ENCODE measurements around the gene PTPN1. TPM values are rescaled to one million over a fixed set of nuclear protein-coding genes. Genes with fewer than 3 reads are reported as not detected.
A peak's percentile ranks its signal among the peaks of the same experiment; 100 is the strongest.

Gene PTPN1
- total and polyA plus RNA-seq, 2 donors (not counting 3 experiments of a cell fraction or from before 2014, with no cell fraction given) = 41.1 to 64.3 TPM

DNA sequence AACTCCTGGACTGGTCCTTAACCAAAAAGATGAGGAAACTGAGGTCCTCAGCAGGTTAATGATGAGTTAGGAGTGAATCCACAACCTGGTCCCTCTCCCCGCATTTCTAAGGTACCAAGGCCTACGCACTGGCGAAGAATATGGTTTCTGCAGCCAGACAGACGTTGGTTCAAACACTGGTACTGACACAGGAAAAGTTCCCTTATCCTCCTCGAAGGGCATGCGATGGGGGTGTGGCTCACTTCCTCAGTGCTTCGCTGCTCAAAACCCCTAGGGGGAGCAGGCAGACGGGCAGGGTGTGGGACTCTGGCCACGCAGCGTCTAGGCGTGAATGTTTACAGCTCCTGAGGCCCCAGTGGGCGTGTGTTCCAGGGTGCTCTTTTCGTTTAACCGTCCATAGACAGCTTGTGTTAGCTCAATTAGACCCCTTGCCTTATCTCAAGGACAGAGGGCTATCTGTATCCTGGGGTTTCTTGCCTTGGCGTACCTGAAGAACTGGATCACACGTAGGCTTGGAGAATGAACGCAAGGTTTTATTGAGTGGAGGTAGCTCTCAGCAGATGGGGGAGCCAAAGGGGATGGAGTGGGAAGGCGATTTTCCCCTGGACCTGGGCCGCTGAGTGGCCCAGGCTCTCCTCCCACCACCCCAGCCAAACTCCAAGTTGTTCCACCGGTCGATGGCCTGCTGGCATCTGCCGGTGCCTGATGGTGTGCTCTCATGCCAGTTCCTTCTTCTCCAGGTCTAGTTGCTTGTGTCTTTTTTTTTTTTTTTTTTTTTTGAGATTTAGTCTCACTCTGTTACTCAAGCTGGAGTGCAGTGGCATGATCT is 31.8 kb upstream of the PTPN1 start:
- H3K27me3 ChIP-seq (ENCODE audit: control insufficient read depth in 2 of 2, insufficient read depth in 2 of 2, low read length in 2 of 2) = no peaks in the 10 kb centered on the region

More for the DNA sequence above, 31.8 kb upstream of the PTPN1 start:
- DNase-seq (ENCODE audit: low read depth, low spot score) (no peak), FAIRE-seq (peak; percentile 26)
- ChIA-PET POLR2A (no interaction called here), CTCF (interaction anchor here (0.6 to 1.7 kb wide), 17 partner anchors 9 to 358 kb away, joined by 3 to 5 read pairs (median 4); no protein-coding TSS in a partner anchor)
- intact Hi-C loops (cut with micrococcal nuclease) (loop anchor here (1.0 kb wide), 1 partner anchor 98 kb away; no protein-coding TSS in a partner anchor), dilution Hi-C loops (cut with MboI; ENCODE audit: extremely low pct_ligation_motif_present, low sequenced_read_pairs) (no loop called here)
- no peaks in the 10 kb centered on the region for H4K20me1 ChIP-seq (replicated peaks; ENCODE audit: control insufficient read depth, extremely low read depth, insufficient read depth, low read length)
- H3K4me1 ChIP-seq (ENCODE audit: control insufficient read depth, extremely low read depth, insufficient read depth, low read length) = peaks cover 15% of the 10 kb centered on the region
- peak; percentile 57 to 66 for TF ChIP-seq CTCF (IDR thresholded peaks at IDR 0.05; ENCODE audit: extremely low read depth in 1 of 2, insufficient read depth in 1 of 2, low read depth in 1 of 2, low read length in 2 of 2)
- TF ChIP-seq POLR2A (IDR thresholded peaks at IDR 0.05; ENCODE audit: low read depth, low read length) = no peak
- no peak overlapping the region for H3K27ac ChIP-seq (ENCODE audit: insufficient read depth, low read depth, low read length)
- no peak overlapping the region for H3K4me3 ChIP-seq (replicated peaks in 1 of 3; ENCODE audit: insufficient read depth in 1 of 3, low read depth in 1 of 3, low read length in 3 of 3)
- H3K4me2 ChIP-seq (ENCODE audit: insufficient read depth, low read length) = no peak overlapping the region
- H3K79me2 ChIP-seq (ENCODE audit: control insufficient read depth, insufficient read depth, low read length) = no peaks in the 10 kb centered on the region
- no peak overlapping the region for H3K9ac ChIP-seq (replicated peaks; ENCODE audit: extremely low read depth, insufficient read depth, low read length)
- no TSS peak for BruUV-seq (replicated peaks)
- H3K9me3 ChIP-seq (replicated peaks; ENCODE audit: control insufficient read depth, insufficient read depth, low read length) = no peaks in the 10 kb centered on the region
- no peaks in the 10 kb centered on the region for H3K36me3 ChIP-seq (ENCODE audit: control insufficient read depth in 2 of 2, extremely low read depth in 1 of 2, insufficient read depth in 2 of 2, low read length in 2 of 2)
- H3K9me1 ChIP-seq (replicated peaks; ENCODE audit: control insufficient read depth, extremely low read depth, insufficient read depth, low read length) = no peaks in the 10 kb centered on the region
- no peak overlapping the region for H2AFZ ChIP-seq (ENCODE audit: low read depth, low read length)

Measured in endothelial cell of umbilical vein (primary cell).